Gastroesophageal sphincter (tissue), 4 donors: Measurements from ENCODE around the gene BRWD1. TPM values are rescaled to one million over a fixed set of nuclear protein-coding genes. Genes with fewer than 3 reads are reported as not detected.

ENCODE experiments used
- ATAC-seq: fragments of 150-250 bp; one replicate; pipeline ENCODE4 v1.9.1; 2016; ENCODE audit warnings: mild to moderate bottlenecking, moderate library complexity
- H3K27ac ChIP-seq, 4 donors: fragments of 200-600 bp; sonication (generic) in 3 of 4; 1 replicate in 3 of 4; 2 replicates in 1 of 4; pipeline ENCODE4 v1.5.1; 2016 to 2019
- H3K27me3 ChIP-seq: fragments of 200-600 bp; sonication (generic); one replicate; pipeline ENCODE4 v1.5.1; 2019
- H3K36me3 ChIP-seq, 2 donors: fragments of 200-600 bp; sonication (generic); one replicate each; pipeline ENCODE4 v1.5.1; 2019; ENCODE audit warnings: control low read depth in 1 of 2
- H3K4me1 ChIP-seq, 3 donors: fragments of 200-600 bp; sonication (generic); 1 replicate in 2 of 3; 2 replicates in 1 of 3; pipeline ENCODE4 v1.5.1; 2016 to 2019; ENCODE audit warnings: control low read depth in 2 of 3
- H3K4me3 ChIP-seq, 2 donors: fragments of 200-600 bp; sonication (generic); one replicate each; pipeline ENCODE4 v1.5.1; 2019; ENCODE audit warnings: mild to moderate bottlenecking in 1 of 2, moderate library complexity in 1 of 2
- H3K9me3 ChIP-seq, 3 donors: fragments of 200-600 bp; sonication (generic); one replicate each; pipeline ENCODE4 v1.5.1; 2017 to 2019; ENCODE audit warnings: control low read depth in 2 of 3
- CTCF ChIP-seq, 4 experiments: fragments of 200-600 bp in 2 of 4; fragments of 450-650 bp in 2 of 4; sonication (generic) in 1 of 4; IDR thresholded peaks; one replicate each; pipeline ENCODE4 v1.5.1; 2017 to 2019; ENCODE audit warnings: antibody characterized with exemption in 4 of 4, mild to moderate bottlenecking in 2 of 4, moderate library complexity in 2 of 4
- EP300 ChIP-seq: sonication (generic); formaldehyde crosslinking; IDR thresholded peaks from one replicate; pipeline ENCODE4 v1.6.1; 2017; ENCODE audit warnings: antibody characterized with exemption, mild to moderate bottlenecking
- POLR2A ChIP-seq, 2 donors: fragments of 450-650 bp; IDR thresholded peaks; one replicate each; pipeline ENCODE4 v1.6.1; 2017; ENCODE audit warnings: antibody characterized with exemption in 2 of 2, mild to moderate bottlenecking in 2 of 2, moderate library complexity in 1 of 2
- POLR2AphosphoS5 ChIP-seq: sonication (generic); formaldehyde crosslinking; IDR thresholded peaks from one replicate; pipeline ENCODE4 v1.6.1; 2017; ENCODE audit warnings: antibody characterized with exemption
- WGBS, 2 donors: methylation state at CpG; one replicate each; pipeline ENCODE4 v1.1.5; 2018; ENCODE audit warnings: low coverage in 1 of 2; 5-methylcytosine and 5-hydroxymethylcytosine counted together
- total RNA-seq, 4 donors: library from RNA; depleted of rRNA; stranded (reverse); fragments of >200 nt; gene quantifications; one replicate each; pipeline ENCODE4 v1.1.0, GENCODE V29; 2016

Gene BRWD1
- total RNA-seq, 4 donors from 2014 or later: 60.0 to 132 (median 71.2) TPM

- 60 to 62% methylated on average over 12 to 18 of the region's 19 CpGs for whole genome bisulfite sequencing, 2 donors
- Histone ChIP-seq H3K36me3 (no peaks in the 10 kb centered on the region), H3K27ac (peak overlapping the region; percentile 30 to 97 (median 92)), H3K4me1 (peaks cover 0 to 35% (median 5%) of the 10 kb centered on the region in 3 donors), H3K4me3 (peak overlapping the region in 1 of 2 donors; percentile 83), H3K27me3 (no peaks in the 10 kb centered on the region), H3K9me3 (no peaks in the 10 kb centered on the region)
- TF ChIP-seq POLR2AphosphoS5 (no peak), EP300 (no peak), CTCF (IDR thresholded peaks at IDR 0.05) (no peak), POLR2A (IDR thresholded peaks at IDR 0.05) (no peak)
- no peak for ATAC-seq
Observed at GRCh38 chr21:39350094-39351005, 36.9 kb upstream of the BRWD1 start.

DNA sequence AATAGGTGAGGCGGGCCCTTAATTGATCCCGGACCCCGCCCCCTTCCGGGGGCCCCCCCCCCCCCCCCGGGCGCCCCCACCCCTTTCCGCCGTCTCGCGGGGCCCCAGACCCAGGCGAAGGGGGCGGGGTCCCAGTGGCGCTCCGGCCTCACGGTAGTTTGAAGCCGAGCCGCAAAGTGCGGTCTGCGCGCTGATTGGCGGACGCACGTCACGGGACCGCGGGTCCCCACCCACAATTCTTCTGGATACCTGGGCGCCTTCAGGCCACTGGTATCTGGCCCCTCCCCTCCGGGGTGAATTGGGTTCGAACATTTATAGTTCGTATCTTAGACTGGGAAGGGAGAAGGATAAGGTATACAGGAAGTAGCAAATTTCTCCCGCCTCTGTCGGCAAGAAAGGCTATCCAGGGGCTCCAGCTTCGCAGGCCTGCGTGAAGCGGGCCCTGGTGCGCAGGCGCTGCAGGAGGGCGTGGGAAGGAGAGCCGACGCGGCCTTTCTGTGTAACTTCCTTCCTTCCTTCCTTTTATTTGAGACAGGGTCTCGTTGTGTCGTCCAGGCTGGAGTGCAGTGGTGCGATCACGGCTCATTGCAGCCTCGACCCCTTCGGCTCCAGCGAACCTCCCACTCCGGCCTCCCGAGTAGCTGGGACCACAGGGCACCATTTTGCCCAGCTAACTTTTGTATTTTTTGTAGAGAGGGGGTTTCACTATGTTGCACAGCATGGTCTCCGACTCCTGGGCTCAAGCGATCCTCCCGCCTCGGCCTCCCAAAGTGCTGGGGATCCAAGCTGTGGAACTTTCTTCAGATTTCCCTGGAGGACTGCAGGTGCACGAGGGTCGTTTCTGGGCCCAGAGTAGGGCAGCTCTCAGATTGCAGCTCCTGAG is 36.0 kb upstream of the BRWD1 start:
- H3K4me3 ChIP-seq: peak overlapping the region; percentile 50 to 83
- H3K4me1 ChIP-seq: peaks cover 0 to 44% (median 5%) of the 10 kb centered on the region in 3 donors
- TF ChIP-seq CTCF (IDR thresholded peaks at IDR 0.05) (no peak), POLR2A (IDR thresholded peaks at IDR 0.05) (peak in 1 of 2 donors; percentile 19), POLR2AphosphoS5 (peak; percentile 14)
- peak; percentile 93 for ATAC-seq
- 0 to 2% methylated on average over 8 to 12 of the region's 56 CpGs for WGBS, 2 donors
- H3K27ac ChIP-seq: peak overlapping the region; percentile 55 to 97 (median 92)
- no peaks in the 10 kb centered on the region for H3K9me3 ChIP-seq
- H3K27me3 ChIP-seq: no peaks in the 10 kb centered on the region
- H3K36me3 ChIP-seq: no peaks in the 10 kb centered on the region

- TF ChIP-seq EP300 (no peak), POLR2A (IDR thresholded peaks at IDR 0.05) (peak; percentile 31 to 67), POLR2AphosphoS5 (peak; percentile 41), CTCF (IDR thresholded peaks at IDR 0.05) (peak in 2 of 4 experiments; percentile 3 to 15)
- Histone ChIP-seq H3K27me3 (no peaks in the 10 kb centered on the region), H3K9me3 (no peaks in the 10 kb centered on the region), H3K4me1 (peaks cover 0 to 51% (median 5%) of the 10 kb centered on the region in 3 donors), H3K36me3 (peaks cover 0 to 5% of the 10 kb centered on the region in 2 donors), H3K27ac (peak within 1 kb of the TSS; percentile 55 to 97 (median 92)), H3K4me3 (peak within 1 kb of the TSS; percentile 50 to 83)
- WGBS, 2 donors: 0% methylated on average over 7 of the region's 116 CpGs; no CpG with 5 or more reads in 1 of the 2 donors
- ATAC-seq: peak; percentile 77
Observed at GRCh38 chr21:39348355-39349210, 35.2 kb upstream of the BRWD1 start, which contains the start of gene HMGN1. Gene HMGN1, minus strand, starts transcription at chr21:39349088. Its CDS starts 171 bp downstream, at chr21:39348917.

- peaks cover 0 to 57% (median 5%) of the 10 kb centered on the region in 3 donors for H3K4me1 ChIP-seq
Observed at GRCh38 chr21:39348040-39348354, 34.6 kb upstream of the BRWD1 start.

More at GRCh38 chr21:39348040-39348354, 34.6 kb upstream of the BRWD1 start:
- no peak for TF ChIP-seq CTCF (IDR thresholded peaks at IDR 0.05)
- TF ChIP-seq POLR2AphosphoS5: no peak
- no peak for TF ChIP-seq EP300
- no peak for TF ChIP-seq POLR2A (IDR thresholded peaks at IDR 0.05)
- ATAC-seq: no peak
- Histone ChIP-seq H3K4me3 (peak overlapping the region; percentile 50 to 83), H3K9me3 (no peaks in the 10 kb centered on the region), H3K36me3 (peaks cover 0 to 11% of the 10 kb centered on the region in 2 donors), H3K27ac (peak overlapping the region; percentile 55 to 97 (median 92)), H3K27me3 (no peaks in the 10 kb centered on the region)
- WGBS, 2 donors: 1 to 3% methylated on average over 7 to 8 of the region's 11 CpGs
